ENCODE results near the gene SH3BP5. TPM values are rescaled to one million over a fixed set of nuclear protein-coding genes. Genes with fewer than 3 reads are reported as not detected.
A peak's percentile ranks its signal among the peaks of the same experiment; 100 is the strongest.

SH3BP5 gene
- total and polyA plus RNA-seq, 4 donors = 50.3 to 76.6 (median 67.3) TPM

DNA sequence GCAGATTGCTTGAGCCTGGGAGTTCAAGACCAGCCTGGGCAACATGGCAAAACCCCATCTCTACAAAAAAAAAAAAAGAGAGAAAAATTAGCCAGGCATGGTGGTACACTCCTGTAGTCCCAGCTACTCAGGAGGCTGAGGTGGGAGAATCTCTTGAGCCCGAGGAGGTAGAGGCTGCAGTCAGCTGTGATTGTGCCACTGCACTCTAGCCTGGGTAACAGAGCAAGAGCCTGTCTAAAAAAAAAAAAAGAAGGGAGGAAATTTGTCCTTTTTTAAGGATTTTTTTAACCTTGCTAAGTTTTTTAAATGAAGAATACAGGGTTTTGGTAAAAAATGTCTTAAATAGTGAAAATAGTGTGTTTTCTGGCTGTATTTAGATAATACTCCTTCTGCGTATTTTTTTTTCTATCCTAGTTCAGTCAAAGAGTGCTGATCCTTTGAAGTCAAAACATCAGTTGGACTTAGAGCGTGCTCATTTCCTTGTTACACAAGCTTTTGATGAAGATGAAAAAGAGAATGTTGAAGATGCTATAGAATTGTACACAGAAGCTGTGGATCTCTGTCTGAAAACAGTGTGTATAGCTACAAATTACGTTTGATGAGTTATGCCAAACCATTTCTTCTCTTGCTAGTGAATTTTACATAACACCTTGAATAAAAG lies 115.2 kb downstream of the SH3BP5 start:
- H3K27ac ChIP-seq (ENCODE audit: low read depth in 1 of 2, low read length in 1 of 2) = peak overlapping the region in 1 of 2 donors; percentile 2
- H3K36me3 ChIP-seq (ENCODE audit: control insufficient read depth in 4 of 4, insufficient read depth in 4 of 4, low read length in 4 of 4) = peaks cover 22 to 55% (median 36%) of the 10 kb centered on the region in 4 donors
- DNase-seq = no peak
- no peak overlapping the region for H3K4me3 ChIP-seq
- peaks cover 0 to 9% (median 0%) of the 10 kb centered on the region in 5 donors for H3K4me1 ChIP-seq (ENCODE audit: control insufficient read depth in 5 of 5, insufficient read depth in 5 of 5, low read length in 5 of 5)
- TF ChIP-seq, protein P1, sequence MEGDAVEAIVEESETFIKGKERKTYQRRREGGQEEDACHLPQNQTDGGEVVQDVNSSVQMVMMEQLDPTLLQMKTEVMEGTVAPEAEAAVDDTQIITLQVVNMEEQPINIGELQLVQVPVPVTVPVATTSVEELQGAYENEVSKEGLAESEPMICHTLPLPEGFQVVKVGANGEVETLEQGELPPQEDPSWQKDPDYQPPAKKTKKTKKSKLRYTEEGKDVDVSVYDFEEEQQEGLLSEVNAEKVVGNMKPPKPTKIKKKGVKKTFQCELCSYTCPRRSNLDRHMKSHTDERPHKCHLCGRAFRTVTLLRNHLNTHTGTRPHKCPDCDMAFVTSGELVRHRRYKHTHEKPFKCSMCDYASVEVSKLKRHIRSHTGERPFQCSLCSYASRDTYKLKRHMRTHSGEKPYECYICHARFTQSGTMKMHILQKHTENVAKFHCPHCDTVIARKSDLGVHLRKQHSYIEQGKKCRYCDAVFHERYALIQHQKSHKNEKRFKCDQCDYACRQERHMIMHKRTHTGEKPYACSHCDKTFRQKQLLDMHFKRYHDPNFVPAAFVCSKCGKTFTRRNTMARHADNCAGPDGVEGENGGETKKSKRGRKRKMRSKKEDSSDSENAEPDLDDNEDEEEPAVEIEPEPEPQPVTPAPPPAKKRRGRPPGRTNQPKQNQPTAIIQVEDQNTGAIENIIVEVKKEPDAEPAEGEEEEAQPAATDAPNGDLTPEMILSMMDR (IDR thresholded peaks at IDR 0.05; ENCODE audit: control extremely low read depth, extremely low read depth) = no peak
- no peak overlapping the region for H3K9ac ChIP-seq (ENCODE audit: insufficient read depth in 1 of 2, low read length in 2 of 2)
- H3K9me3 ChIP-seq (ENCODE audit: control insufficient read depth in 4 of 4, insufficient read depth in 3 of 4, low read length in 3 of 4) = no peaks in the 10 kb centered on the region
- WGBS, 2 donors = 77 to 90% methylated on average over 4 of the region's 4 CpGs
- no peak for ATAC-seq (ENCODE audit: insufficient read depth, low FRiP score)
- H3K27me3 ChIP-seq (ENCODE audit: control insufficient read depth in 3 of 3, insufficient read depth in 3 of 3, low read length in 2 of 3) = no peaks in the 10 kb centered on the region

DNA sequence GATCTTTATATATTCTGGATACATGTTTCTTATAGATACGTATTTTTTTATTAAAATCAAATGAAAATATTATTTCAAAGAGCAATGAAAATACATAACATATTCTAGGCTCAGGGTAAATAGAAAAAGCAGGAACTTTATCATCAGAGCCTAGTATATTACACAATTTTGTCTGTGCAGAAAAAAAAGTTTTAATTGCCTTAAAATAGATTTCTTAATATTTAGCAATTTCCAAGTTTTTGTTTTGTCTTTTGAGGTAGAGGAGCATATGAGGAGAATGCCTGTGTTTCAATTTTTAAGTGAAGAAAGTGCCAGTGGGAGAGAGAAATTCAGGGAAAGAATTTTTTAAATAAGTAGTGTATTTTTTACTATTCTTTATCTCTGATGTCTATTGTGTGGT lies 115.9 kb downstream of the SH3BP5 start:
- Histone ChIP-seq H3K36me3 (ENCODE audit: control insufficient read depth in 4 of 4, insufficient read depth in 4 of 4, low read length in 4 of 4) (peaks cover 17 to 52% (median 31%) of the 10 kb centered on the region in 4 donors), H3K9ac (ENCODE audit: insufficient read depth in 1 of 2, low read length in 2 of 2) (no peak overlapping the region), H3K27ac (ENCODE audit: low read depth in 1 of 2, low read length in 1 of 2) (peak overlapping the region in 1 of 2 donors; percentile 2), H3K4me3 (no peak overlapping the region), H3K9me3 (ENCODE audit: control insufficient read depth in 4 of 4, insufficient read depth in 3 of 4, low read length in 3 of 4) (no peaks in the 10 kb centered on the region), H3K27me3 (ENCODE audit: control insufficient read depth in 3 of 3, insufficient read depth in 3 of 3, low read length in 2 of 3) (no peaks in the 10 kb centered on the region), H3K4me1 (ENCODE audit: control insufficient read depth in 5 of 5, insufficient read depth in 5 of 5, low read length in 5 of 5) (peaks cover 0 to 9% (median 0%) of the 10 kb centered on the region in 5 donors)
- no peak for ATAC-seq (ENCODE audit: insufficient read depth, low FRiP score)
- TF ChIP-seq, protein P1 (IDR thresholded peaks at IDR 0.05; ENCODE audit: control extremely low read depth, extremely low read depth) = no peak
- no peak for DNase-seq
- WGBS, 2 donors = 84 to 91% methylated on average over 1 of the region's 1 CpG

DNA sequence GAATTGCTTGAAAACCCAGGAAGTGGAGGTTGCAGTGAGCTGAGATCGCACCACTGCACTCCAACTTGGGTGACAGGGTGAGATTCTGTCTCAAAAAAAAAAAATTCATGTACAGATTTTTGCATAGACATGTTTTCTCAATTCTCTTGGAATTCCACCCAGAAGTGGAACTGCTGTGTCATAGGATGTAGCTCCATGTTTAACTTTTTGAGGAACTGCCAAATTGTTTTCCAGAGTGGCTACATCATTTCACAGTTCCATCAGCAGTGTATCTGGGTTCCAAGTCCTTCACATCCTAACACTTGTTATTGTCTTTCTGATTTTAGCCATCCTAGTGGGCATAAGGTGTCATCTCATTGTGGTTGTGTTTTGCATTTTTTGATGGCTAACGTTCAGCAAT lies 116.4 kb downstream of the SH3BP5 start:
- no peak overlapping the region for H3K27ac ChIP-seq (ENCODE audit: low read depth in 1 of 2, low read length in 1 of 2)
- 58 to 74% methylated on average over 2 of the region's 2 CpGs for WGBS, 2 donors
- TF ChIP-seq, protein P1 (IDR thresholded peaks at IDR 0.05; ENCODE audit: control extremely low read depth, extremely low read depth) = no peak
- no peak for DNase-seq
- H3K4me1 ChIP-seq (ENCODE audit: control insufficient read depth in 5 of 5, insufficient read depth in 5 of 5, low read length in 5 of 5) = peaks cover 0 to 9% (median 0%) of the 10 kb centered on the region in 5 donors
- no peaks in the 10 kb centered on the region for H3K27me3 ChIP-seq (ENCODE audit: control insufficient read depth in 3 of 3, insufficient read depth in 3 of 3, low read length in 2 of 3)
- H3K36me3 ChIP-seq (ENCODE audit: control insufficient read depth in 4 of 4, insufficient read depth in 4 of 4, low read length in 4 of 4) = peaks cover 16 to 47% (median 29%) of the 10 kb centered on the region in 4 donors
- ATAC-seq (ENCODE audit: insufficient read depth, low FRiP score) = no peak
- no peak overlapping the region for H3K9ac ChIP-seq (ENCODE audit: insufficient read depth in 1 of 2, low read length in 2 of 2)
- no peaks in the 10 kb centered on the region for H3K9me3 ChIP-seq (ENCODE audit: control insufficient read depth in 4 of 4, insufficient read depth in 3 of 4, low read length in 3 of 4)
- H3K4me3 ChIP-seq = no peak overlapping the region
